Mesenchymal stem cell (in vitro differentiated cells and primary cell): ENCODE results near the gene PTPN13.

Experiments
- DNase-seq: peaks from one replicate; pipeline ENCODE4 v3.0.0-alpha.2; 2013
- H2AFZ ChIP-seq: one replicate; pipeline ENCODE4 v1.6.1; 2013; ENCODE audit warnings: low read depth, mild to moderate bottlenecking, control low read depth, inconsistent platforms, low read length, moderate library complexity
- H2AK5ac ChIP-seq: 2 replicates; pipeline ENCODE4 v1.6.1; 2013; ENCODE audit warnings: low read length, moderate library complexity, mild to moderate bottlenecking, inconsistent platforms; ENCODE audit not compliant: severe bottlenecking
- H2BK120ac ChIP-seq: one replicate; pipeline ENCODE4 v1.6.1; 2013; ENCODE audit warnings: low read depth, mild to moderate bottlenecking, inconsistent platforms, low read length, moderate library complexity
- H2BK12ac ChIP-seq, 2 experiments: one replicate each; pipeline ENCODE4 v1.6.1; 2013; ENCODE audit warnings: inconsistent platforms in 2 of 2, low read length in 2 of 2, mild to moderate bottlenecking in 2 of 2, moderate library complexity in 2 of 2, control low read depth in 1 of 2
- H2BK15ac ChIP-seq: one replicate; pipeline ENCODE4 v1.6.1; 2013; ENCODE audit warnings: mild to moderate bottlenecking, low read depth, inconsistent platforms; ENCODE audit not compliant: poor library complexity, severe bottlenecking
- H2BK5ac ChIP-seq: 2 replicates; pipeline ENCODE4 v1.6.1; 2013; ENCODE audit warnings: low read depth, mild to moderate bottlenecking, low read length, control low read depth, inconsistent platforms; ENCODE audit not compliant: poor library complexity, severe bottlenecking
- H3K14ac ChIP-seq, 2 experiments: one replicate each; pipeline ENCODE4 v1.6.1; 2013; ENCODE audit warnings: inconsistent platforms in 2 of 2, low read length in 2 of 2, control low read depth in 1 of 2, mild to moderate bottlenecking in 1 of 2, moderate library complexity in 1 of 2
- H3K18ac ChIP-seq, 2 experiments: one replicate each; pipeline ENCODE4 v1.6.1; 2013; ENCODE audit warnings: inconsistent platforms in 2 of 2, low read length in 2 of 2, control low read depth in 1 of 2, low read depth in 1 of 2, mild to moderate bottlenecking in 1 of 2
- H3K23ac ChIP-seq, 2 experiments: one replicate each; pipeline ENCODE4 v1.6.1; 2013; ENCODE audit warnings: inconsistent platforms in 2 of 2, low read length in 2 of 2, mild to moderate bottlenecking in 2 of 2, moderate library complexity in 2 of 2, control low read depth in 1 of 2
- H3K27ac ChIP-seq: 2 replicates; pipeline ENCODE4 v1.5.1; 2013; ENCODE audit warnings: mild to moderate bottlenecking, moderate library complexity, low read length, control low read depth, inconsistent platforms; ENCODE audit not compliant: poor library complexity, severe bottlenecking
- H3K27me3 ChIP-seq, 2 experiments: 2 replicates each; pipeline versions ENCODE4 v1.6.1 to v1.7.0; 2013; ENCODE audit warnings: low read length in 2 of 2, mild to moderate bottlenecking in 2 of 2, moderate library complexity in 2 of 2, control low read depth in 1 of 2, inconsistent platforms in 1 of 2; ENCODE audit not compliant: control insufficient read depth in 1 of 2, insufficient read depth in 1 of 2
- H3K36me3 ChIP-seq, 2 experiments: 2 replicates each; pipeline versions ENCODE4 v1.6.1 to v1.7.0; 2013; ENCODE audit warnings: low read length in 2 of 2, control low read depth in 1 of 2, inconsistent platforms in 1 of 2, low read depth in 1 of 2, mild to moderate bottlenecking in 1 of 2; ENCODE audit not compliant: insufficient read depth in 2 of 2, control insufficient read depth in 1 of 2
- H3K4ac ChIP-seq, 2 experiments: one replicate each; pipeline ENCODE4 v1.6.1; 2013; ENCODE audit warnings: inconsistent platforms in 2 of 2, low read length in 2 of 2, mild to moderate bottlenecking in 2 of 2, moderate library complexity in 2 of 2, control low read depth in 1 of 2, low read depth in 1 of 2
- H3K4me1 ChIP-seq: 2 replicates; pipeline ENCODE4 v1.6.1; 2013; ENCODE audit warnings: low read depth, low read length, control low read depth; ENCODE audit not compliant: control insufficient read depth, insufficient read depth
- H3K4me2 ChIP-seq: 2 replicates; pipeline ENCODE4 v1.6.1; 2013; ENCODE audit warnings: low read length, mild to moderate bottlenecking, inconsistent platforms; ENCODE audit not compliant: poor library complexity, severe bottlenecking
- H3K4me3 ChIP-seq, 2 experiments: 2 replicates each; pipeline versions ENCODE4 v1.5.1 to v1.7.0; 2013; ENCODE audit warnings: low read length in 2 of 2, mild to moderate bottlenecking in 2 of 2, control low read depth in 1 of 2, low read depth in 1 of 2; ENCODE audit not compliant: insufficient read depth in 1 of 2
- H3K79me1 ChIP-seq: replicated peaks from 2 replicates; pipeline ENCODE4 v1.6.1; 2013; ENCODE audit warnings: mild to moderate bottlenecking, control low read depth, low read length, inconsistent platforms; ENCODE audit not compliant: poor library complexity, severe bottlenecking
- H3K9ac ChIP-seq: 2 replicates; pipeline ENCODE4 v1.7.0; 2013; ENCODE audit warnings: mild to moderate bottlenecking, low read length, moderate library complexity
- H3K9me3 ChIP-seq: 2 replicates; pipeline ENCODE4 v1.7.0; 2013; ENCODE audit warnings: mild to moderate bottlenecking, low read length; ENCODE audit not compliant: control insufficient read depth
- H4K8ac ChIP-seq: one replicate; pipeline ENCODE4 v1.6.1; 2013; ENCODE audit warnings: inconsistent platforms, mild to moderate bottlenecking, low read length, moderate library complexity
- H4K91ac ChIP-seq: one replicate; pipeline ENCODE4 v1.6.1; 2013; ENCODE audit warnings: mild to moderate bottlenecking, low read length, inconsistent platforms
- WGBS: methylation state at CpG from one replicate; pipeline ENCODE4 v1.1.7; 2013; ENCODE audit warnings: mixed read lengths; 5-methylcytosine and 5-hydroxymethylcytosine counted together

PTPN13 gene

DNA sequence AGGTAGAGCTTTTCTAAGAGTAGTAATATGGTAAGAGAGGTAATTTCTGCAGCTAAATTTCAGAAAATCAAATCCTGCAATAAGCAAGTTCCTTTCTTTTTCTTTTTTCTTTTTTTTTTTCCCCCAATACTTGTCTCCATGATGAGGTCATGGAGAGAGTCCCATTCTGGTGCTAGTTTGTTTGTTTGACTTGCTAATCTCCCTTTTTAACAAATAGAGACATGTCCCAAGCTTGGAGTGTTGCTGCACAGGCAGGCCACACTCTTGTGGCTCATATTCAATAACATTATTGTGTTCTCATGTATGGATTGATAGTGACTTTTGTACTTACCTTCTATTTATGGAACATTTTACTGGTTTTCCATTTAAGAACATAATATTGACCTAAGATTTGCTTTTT lies 25.5 kb downstream of the PTPN13 start:
- Histone ChIP-seq H3K4me3 (no peak overlapping the region), H3K4me1 (peaks cover 1% of the 10 kb centered on the region), H3K18ac (no peak overlapping the region), H2BK5ac (no peak overlapping the region), H3K9me3 (peaks cover 2% of the 10 kb centered on the region), H3K36me3 (no peaks in the 10 kb centered on the region), H3K4me2 (no peak overlapping the region), H4K8ac (no peak overlapping the region), H3K79me1 (peaks cover 14% of the 10 kb centered on the region), H4K91ac (no peak overlapping the region), H2BK15ac (no peak overlapping the region), H2BK120ac (no peak overlapping the region), H3K27me3 (no peaks in the 10 kb centered on the region), H2AK5ac (no peak overlapping the region), H2BK12ac (no peak overlapping the region), H3K27ac (no peak overlapping the region), H3K14ac (no peak overlapping the region), H2AFZ (no peak overlapping the region), H3K9ac (no peak overlapping the region), H3K4ac (no peak overlapping the region), H3K23ac (no peak overlapping the region)
- DNase-seq, result peak; percentile 27

DNA sequence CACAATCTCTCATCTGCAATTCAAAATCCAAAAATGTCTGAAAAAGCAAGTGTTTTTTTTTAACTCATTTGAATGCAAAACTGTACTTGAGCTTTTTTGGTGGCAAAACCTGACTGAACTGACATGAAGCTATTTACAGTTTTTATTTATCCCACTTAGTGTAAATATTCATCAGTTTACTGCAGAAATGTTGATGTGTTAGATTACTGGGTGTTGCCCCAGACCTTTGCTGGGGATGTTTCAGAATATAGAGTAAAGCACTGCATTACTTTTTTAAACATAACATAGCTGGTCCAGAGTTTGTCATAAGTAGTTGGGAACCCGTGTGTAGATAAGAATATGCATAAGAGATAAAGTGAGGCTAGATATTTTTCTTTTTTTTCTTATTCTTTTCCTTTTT lies 27.3 kb downstream of the PTPN13 start:
- H3K27me3 ChIP-seq, result no peaks in the 10 kb centered on the region
- H2BK5ac ChIP-seq, result no peak overlapping the region
- H3K79me1 ChIP-seq, result peaks cover 19% of the 10 kb centered on the region
- no peak overlapping the region for H3K18ac ChIP-seq
- no peak overlapping the region for H3K4me3 ChIP-seq
- peaks cover 1% of the 10 kb centered on the region for H3K4me1 ChIP-seq
- H2BK120ac ChIP-seq, result no peak overlapping the region
- H3K4me2 ChIP-seq, result no peak overlapping the region
- no peak overlapping the region for H2AK5ac ChIP-seq
- no peak overlapping the region for H2BK12ac ChIP-seq
- H3K27ac ChIP-seq, result no peak overlapping the region
- H4K8ac ChIP-seq, result no peak overlapping the region
- WGBS, result no CpG with 5 or more reads among the region's 1 CpG
- DNase-seq, result no peak
- no peak overlapping the region for H4K91ac ChIP-seq
- H2BK15ac ChIP-seq, result no peak overlapping the region
- peaks cover 2% of the 10 kb centered on the region for H3K9me3 ChIP-seq
- H3K9ac ChIP-seq, result no peak overlapping the region
- no peak overlapping the region for H2AFZ ChIP-seq
- H3K36me3 ChIP-seq, result no peaks in the 10 kb centered on the region
- no peak overlapping the region for H3K4ac ChIP-seq
- H3K14ac ChIP-seq, result no peak overlapping the region
- no peak overlapping the region for H3K23ac ChIP-seq

DNA sequence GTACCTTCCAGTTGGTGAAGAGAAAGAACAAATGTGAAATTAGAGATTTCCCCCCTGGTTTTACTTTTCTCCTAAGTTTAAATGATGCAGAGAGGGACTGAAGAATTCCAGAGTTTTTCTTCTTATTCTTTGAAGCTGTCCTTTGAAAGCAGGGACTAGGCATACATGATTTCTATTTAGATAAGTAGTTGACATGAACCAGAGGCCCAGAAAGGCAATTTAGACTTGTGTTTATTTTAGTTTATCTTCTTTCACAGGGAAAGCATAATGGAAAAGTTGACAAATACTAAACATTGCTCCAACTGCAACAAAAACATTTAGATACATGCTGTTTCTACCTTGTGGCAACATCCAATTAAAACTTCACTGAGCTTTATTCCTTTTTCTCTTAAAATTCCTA lies 32.0 kb downstream of the PTPN13 start:
- no peak overlapping the region for H2AFZ ChIP-seq
- no peak overlapping the region for H3K9ac ChIP-seq
- H2BK15ac ChIP-seq, result no peak overlapping the region
- H3K4me2 ChIP-seq, result no peak overlapping the region
- H3K18ac ChIP-seq, result no peak overlapping the region
- H2BK120ac ChIP-seq, result no peak overlapping the region
- H3K9me3 ChIP-seq, result no peaks in the 10 kb centered on the region
- peak; percentile 86 for DNase-seq
- H4K91ac ChIP-seq, result no peak overlapping the region
- no peak overlapping the region for H2BK5ac ChIP-seq
- H2BK12ac ChIP-seq, result no peak overlapping the region
- no peaks in the 10 kb centered on the region for H3K27me3 ChIP-seq
- no peak overlapping the region for H2AK5ac ChIP-seq
- no peak overlapping the region for H3K23ac ChIP-seq
- H3K14ac ChIP-seq, result no peak overlapping the region
- no peaks in the 10 kb centered on the region for H3K4me1 ChIP-seq
- H4K8ac ChIP-seq, result no peak overlapping the region
- no peak overlapping the region for H3K4ac ChIP-seq
- peaks cover 15% of the 10 kb centered on the region for H3K79me1 ChIP-seq
- H3K4me3 ChIP-seq, result no peak overlapping the region
- no peaks in the 10 kb centered on the region for H3K36me3 ChIP-seq
- no peak overlapping the region for H3K27ac ChIP-seq

DNA sequence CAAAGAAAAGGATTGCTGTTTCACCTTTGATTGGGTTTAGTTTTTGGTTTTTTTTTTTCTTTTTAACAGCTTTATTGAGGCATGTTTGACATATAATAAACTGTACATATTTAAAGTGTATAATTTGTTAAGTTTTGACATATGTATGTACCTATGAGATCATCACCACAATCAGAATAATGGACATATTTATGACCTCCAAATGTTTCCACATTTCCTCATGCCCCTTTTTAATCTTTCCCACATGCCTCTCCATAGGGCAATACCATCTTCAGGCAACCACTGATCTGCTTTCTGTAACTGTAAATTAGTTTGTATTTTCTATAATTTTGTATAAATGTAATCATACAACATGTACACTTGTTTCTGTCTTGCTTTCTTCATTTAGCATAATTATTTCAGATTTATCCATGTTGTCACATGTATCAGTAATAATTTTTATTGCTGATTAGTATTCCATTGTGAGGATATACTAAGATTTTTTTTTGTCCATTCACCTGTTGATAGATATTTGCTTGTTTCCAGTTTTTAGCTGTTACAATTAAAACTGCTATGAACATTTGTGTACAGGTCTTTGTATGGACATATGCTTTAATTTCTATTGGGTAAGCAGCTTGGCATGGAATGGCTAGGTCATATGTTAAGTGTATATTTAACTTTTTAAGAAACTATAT lies 33.5 kb downstream of the PTPN13 start:
- Histone ChIP-seq H3K18ac (no peak overlapping the region), H3K9me3 (no peaks in the 10 kb centered on the region), H2BK12ac (no peak overlapping the region), H2BK120ac (no peak overlapping the region), H4K8ac (no peak overlapping the region), H3K4me1 (no peaks in the 10 kb centered on the region), H2BK5ac (no peak overlapping the region), H3K27ac (no peak overlapping the region), H3K14ac (no peak overlapping the region), H3K79me1 (peaks cover 20% of the 10 kb centered on the region), H4K91ac (no peak overlapping the region), H2AFZ (no peak overlapping the region), H3K4ac (no peak overlapping the region), H3K23ac (no peak overlapping the region), H3K27me3 (no peaks in the 10 kb centered on the region), H3K4me2 (no peak overlapping the region), H2BK15ac (no peak overlapping the region), H2AK5ac (no peak overlapping the region), H3K4me3 (no peak overlapping the region), H3K36me3 (peaks cover 0 to 4% of the 10 kb centered on the region in 2 experiments), H3K9ac (no peak overlapping the region)
- no peak for DNase-seq
